Esophagus muscularis mucosa (tissue), 4 donors: ENCODE measurements around the gene LRRC39.

Experiments used
- CTCF ChIP-seq, 3 experiments: fragments of 200-600 bp in 2 of 3; fragments of 450-650 bp in 1 of 3; sonication (generic) in 2 of 3; IDR thresholded peaks; one replicate each; pipeline ENCODE4 v1.5.1; 2017 to 2019; ENCODE audit warnings: antibody characterized with exemption in 3 of 3, mild to moderate bottlenecking in 2 of 3, moderate library complexity in 1 of 3
- EP300 ChIP-seq: sonication (generic); formaldehyde crosslinking; IDR thresholded peaks from one replicate; pipeline ENCODE4 v1.6.1; 2017; ENCODE audit warnings: antibody characterized with exemption
- POLR2AphosphoS5 ChIP-seq, 2 donors: sonication (generic); formaldehyde crosslinking; IDR thresholded peaks; one replicate each; pipeline ENCODE4 v1.6.1; 2017; ENCODE audit warnings: antibody characterized with exemption in 2 of 2

GRCh38 chr1:100217834-100218233 is 39.8 kb upstream of the LRRC39 start:
- TF ChIP-seq CTCF (IDR thresholded peaks at IDR 0.05) (no peak), POLR2AphosphoS5 (IDR thresholded peaks at IDR 0.05) (no peak), EP300 (no peak)
